ENCODE data around the gene FYCO1. TPM values are rescaled to one million over a fixed set of nuclear protein-coding genes. Genes with fewer than 3 reads are reported as not detected.

FYCO1 gene
- total and polyA plus RNA-seq, 9 of the 15 experiments (the other 6 are each of a cell fraction or from before 2014, with no cell fraction given): 2.1 to 13.8 (median 7.4) TPM

DNA sequence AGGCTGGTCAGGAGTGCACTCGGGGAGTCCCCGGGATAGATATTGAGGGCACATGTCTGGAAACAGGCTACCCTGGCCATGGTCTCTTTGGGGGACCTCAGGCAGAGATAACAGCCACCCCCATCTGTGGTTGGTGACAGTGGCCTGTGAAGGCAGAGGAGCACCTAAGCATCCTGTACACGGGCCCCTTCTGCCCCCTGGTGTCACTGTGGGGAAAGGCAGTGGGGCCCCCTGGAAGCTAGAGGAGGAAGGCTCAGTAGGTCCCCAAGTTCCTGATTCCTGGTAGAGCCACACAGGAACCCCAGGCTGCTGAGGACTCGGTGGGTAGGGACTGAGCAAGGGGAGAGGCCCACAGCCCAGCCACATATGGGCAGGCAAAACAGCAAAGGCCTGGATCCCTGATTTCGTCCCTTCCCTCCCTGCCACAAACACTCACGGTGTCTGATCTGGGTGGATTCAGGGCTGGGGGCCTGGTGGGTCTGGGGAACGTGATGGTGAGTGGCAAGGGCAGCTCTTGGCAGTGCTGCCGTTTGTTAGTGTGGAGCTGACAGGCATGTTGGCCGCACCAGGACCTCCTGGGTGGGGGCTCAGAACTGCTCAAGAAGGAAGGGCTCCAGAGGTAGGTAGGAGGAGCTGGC lies 66.5 kb downstream of the FYCO1 start (continued):
- TF ChIP-seq REST (IDR thresholded peaks at IDR 0.05; ENCODE audit: borderline replicate concordance) (peak; percentile 71), REST (CRISPR knock-in tag; IDR thresholded peaks at IDR 0.05; ENCODE audit: low read depth) (no peak), SMAD2 (IDR thresholded peaks at IDR 0.05; ENCODE audit: low read depth, low read length) (no peak), MLLT1 (IDR thresholded peaks at IDR 0.05) (no peak), RFX5 (IDR thresholded peaks at IDR 0.05; ENCODE audit: low read depth, low read length) (no peak), SUPT5H (IDR thresholded peaks at IDR 0.05) (no peak), ARID2 (IDR thresholded peaks at IDR 0.05) (peak; percentile 30; the same call in 1 of the 2 replicates)

All from K562 (cell line).